DMS53 treated with DMSO at 0.1 percent for 48 hours (cell line): ENCODE measurements around the gene TCAP.
"Not testable (repeated sequence)": the region's sequence is repeated elsewhere in the genome, so short reads cannot be mapped to it uniquely, and the experiment has no call there.

ENCODE experiments used
- DNase-seq: peaks from one replicate; lab custom pipeline; 2025; ENCODE audit not compliant: unreplicated experiment; lab: John Stamatoyannopoulos, UW

Gene TCAP

GRCh38 chr17:39702901-39703893 is 38.0 kb downstream of the TCAP start:
- peak; percentile 80 for DNase-seq

GRCh38 chr17:39703913-39704312 is 38.8 kb downstream of the TCAP start:
- DNase-seq: no peak

- no peak for DNase-seq
These were observed 39.8 kb downstream of the TCAP start for GRCh38 chr17:39704821-39705551.

GRCh38 chr17:39705786-39706348 is 40.7 kb downstream of the TCAP start:
- DNase-seq: peak; percentile 85

- DNase-seq: no peak
These were observed 41.2 kb downstream of the TCAP start for GRCh38 chr17:39706383-39706782.

GRCh38 chr17:39706921-39707337 is 41.8 kb downstream of the TCAP start:
- peak; percentile 2 for DNase-seq

GRCh38 chr17:39709319-39709997 is 44.3 kb downstream of the TCAP start:
- DNase-seq: no peak

GRCh38 chr17:39709998-39710964 is 45.1 kb downstream of the TCAP start:
- no peak for DNase-seq

- DNase-seq: not testable (repeated sequence)
These were observed 45.9 kb downstream of the TCAP start for GRCh38 chr17:39711071-39711470.

GRCh38 chr17:39711851-39712250 is 46.7 kb downstream of the TCAP start:
- no peak for DNase-seq

GRCh38 chr17:39714234-39714633 is 49.1 kb downstream of the TCAP start:
- DNase-seq: no peak

GRCh38 chr17:39715375-39716072 is 50.4 kb downstream of the TCAP start:
- DNase-seq: no peak
